ENCODE results near the gene MED22.

MED22 gene

DNA sequence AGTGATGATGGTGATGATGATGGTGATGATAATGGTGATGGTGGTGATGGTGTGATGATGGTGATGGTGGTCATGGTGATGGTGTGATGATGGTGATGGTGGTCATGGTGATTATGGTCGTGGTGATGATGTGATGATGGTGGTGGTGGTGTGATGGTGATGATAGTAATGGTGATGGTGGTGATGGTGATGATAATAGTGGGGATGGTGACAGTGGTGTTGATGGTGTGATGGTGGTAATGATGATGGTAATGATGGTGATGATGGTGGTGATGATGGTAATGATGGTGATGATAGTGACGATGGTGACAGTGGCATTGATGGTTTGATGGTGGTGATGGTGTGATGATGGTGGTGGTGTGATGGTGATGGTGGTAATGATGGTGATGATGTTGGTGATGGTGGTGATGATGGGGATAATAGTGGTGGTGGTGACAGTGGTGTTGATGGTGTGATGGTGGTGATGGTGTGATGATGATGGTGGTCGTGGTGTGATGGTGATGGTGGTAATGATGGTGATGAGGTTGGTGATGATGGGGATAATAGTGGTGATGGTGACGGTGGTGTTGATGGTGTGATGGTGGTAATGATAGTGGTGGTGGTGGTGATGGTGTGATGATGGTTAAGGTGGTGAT is 34.7 kb upstream of the MED22 start:
- TF ChIP-seq FOXM1 (IDR thresholded peaks at IDR 0.05; ENCODE audit: borderline replicate concordance, low read depth) = no peak
- TF ChIP-seq EP300 (IDR thresholded peaks at IDR 0.05; ENCODE audit: borderline replicate concordance) = no peak

DNA sequence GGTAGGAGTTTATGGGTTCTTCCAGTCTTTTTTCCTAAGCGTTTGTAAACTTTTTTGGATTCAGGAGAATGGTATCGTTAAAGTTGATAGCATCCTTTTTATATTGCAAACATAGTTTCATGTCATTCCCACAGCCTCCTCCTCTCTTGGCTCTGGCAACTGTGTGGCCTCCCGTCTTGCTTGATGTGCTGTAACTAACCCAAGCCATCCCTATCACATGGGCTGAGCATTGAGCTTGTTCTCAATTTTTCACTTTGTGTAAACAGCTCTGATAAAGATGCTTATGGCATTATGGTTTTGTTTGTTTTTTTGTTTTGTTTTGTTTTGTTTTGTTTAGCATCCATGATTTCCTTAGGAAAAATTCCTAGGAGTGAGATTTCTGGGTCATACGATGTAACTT is 32.8 kb upstream of the MED22 start:
- TF ChIP-seq CREB1 (IDR thresholded peaks at IDR 0.05; ENCODE audit: low read depth) = no peak
- no peak for TF ChIP-seq EP300 (IDR thresholded peaks at IDR 0.05; ENCODE audit: borderline replicate concordance)
- TF ChIP-seq EGR1 (IDR thresholded peaks at IDR 0.05) = no peak
- no peak for TF ChIP-seq NFIC (IDR thresholded peaks at IDR 0.05)
- TF ChIP-seq, protein P1, sequence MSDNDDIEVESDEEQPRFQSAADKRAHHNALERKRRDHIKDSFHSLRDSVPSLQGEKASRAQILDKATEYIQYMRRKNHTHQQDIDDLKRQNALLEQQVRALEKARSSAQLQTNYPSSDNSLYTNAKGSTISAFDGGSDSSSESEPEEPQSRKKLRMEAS (IDR thresholded peaks at IDR 0.05) = no peak
- no peak for TF ChIP-seq CEBPB (IDR thresholded peaks at IDR 0.05)
- no peak for TF ChIP-seq YY1 (IDR thresholded peaks at IDR 0.05; ENCODE audit: low read depth)
- no peak for TF ChIP-seq TAF1 (IDR thresholded peaks at IDR 0.05; ENCODE audit: low read depth)
- TF ChIP-seq, protein P2, sequence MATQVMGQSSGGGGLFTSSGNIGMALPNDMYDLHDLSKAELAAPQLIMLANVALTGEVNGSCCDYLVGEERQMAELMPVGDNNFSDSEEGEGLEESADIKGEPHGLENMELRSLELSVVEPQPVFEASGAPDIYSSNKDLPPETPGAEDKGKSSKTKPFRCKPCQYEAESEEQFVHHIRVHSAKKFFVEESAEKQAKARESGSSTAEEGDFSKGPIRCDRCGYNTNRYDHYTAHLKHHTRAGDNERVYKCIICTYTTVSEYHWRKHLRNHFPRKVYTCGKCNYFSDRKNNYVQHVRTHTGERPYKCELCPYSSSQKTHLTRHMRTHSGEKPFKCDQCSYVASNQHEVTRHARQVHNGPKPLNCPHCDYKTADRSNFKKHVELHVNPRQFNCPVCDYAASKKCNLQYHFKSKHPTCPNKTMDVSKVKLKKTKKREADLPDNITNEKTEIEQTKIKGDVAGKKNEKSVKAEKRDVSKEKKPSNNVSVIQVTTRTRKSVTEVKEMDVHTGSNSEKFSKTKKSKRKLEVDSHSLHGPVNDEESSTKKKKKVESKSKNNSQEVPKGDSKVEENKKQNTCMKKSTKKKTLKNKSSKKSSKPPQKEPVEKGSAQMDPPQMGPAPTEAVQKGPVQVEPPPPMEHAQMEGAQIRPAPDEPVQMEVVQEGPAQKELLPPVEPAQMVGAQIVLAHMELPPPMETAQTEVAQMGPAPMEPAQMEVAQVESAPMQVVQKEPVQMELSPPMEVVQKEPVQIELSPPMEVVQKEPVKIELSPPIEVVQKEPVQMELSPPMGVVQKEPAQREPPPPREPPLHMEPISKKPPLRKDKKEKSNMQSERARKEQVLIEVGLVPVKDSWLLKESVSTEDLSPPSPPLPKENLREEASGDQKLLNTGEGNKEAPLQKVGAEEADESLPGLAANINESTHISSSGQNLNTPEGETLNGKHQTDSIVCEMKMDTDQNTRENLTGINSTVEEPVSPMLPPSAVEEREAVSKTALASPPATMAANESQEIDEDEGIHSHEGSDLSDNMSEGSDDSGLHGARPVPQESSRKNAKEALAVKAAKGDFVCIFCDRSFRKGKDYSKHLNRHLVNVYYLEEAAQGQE (IDR thresholded peaks at IDR 0.05; ENCODE audit: low read depth) = no peak
- TF ChIP-seq, protein P3, sequence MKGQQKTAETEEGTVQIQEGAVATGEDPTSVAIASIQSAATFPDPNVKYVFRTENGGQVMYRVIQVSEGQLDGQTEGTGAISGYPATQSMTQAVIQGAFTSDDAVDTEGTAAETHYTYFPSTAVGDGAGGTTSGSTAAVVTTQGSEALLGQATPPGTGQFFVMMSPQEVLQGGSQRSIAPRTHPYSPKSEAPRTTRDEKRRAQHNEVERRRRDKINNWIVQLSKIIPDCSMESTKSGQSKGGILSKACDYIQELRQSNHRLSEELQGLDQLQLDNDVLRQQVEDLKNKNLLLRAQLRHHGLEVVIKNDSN (IDR thresholded peaks at IDR 0.05) = no peak
- TF ChIP-seq TCF12 (IDR thresholded peaks at IDR 0.05; ENCODE audit: low read depth) = no peak
- no peak for TF ChIP-seq ZBTB7A (IDR thresholded peaks at IDR 0.05; ENCODE audit: low read depth)
- no peak for TF ChIP-seq FOXM1 (IDR thresholded peaks at IDR 0.05; ENCODE audit: borderline replicate concordance, low read depth)
- TF ChIP-seq TEAD4 (IDR thresholded peaks at IDR 0.05) = no peak
- TF ChIP-seq RAD21 (IDR thresholded peaks at IDR 0.05; ENCODE audit: low read depth) = no peak

DNA sequence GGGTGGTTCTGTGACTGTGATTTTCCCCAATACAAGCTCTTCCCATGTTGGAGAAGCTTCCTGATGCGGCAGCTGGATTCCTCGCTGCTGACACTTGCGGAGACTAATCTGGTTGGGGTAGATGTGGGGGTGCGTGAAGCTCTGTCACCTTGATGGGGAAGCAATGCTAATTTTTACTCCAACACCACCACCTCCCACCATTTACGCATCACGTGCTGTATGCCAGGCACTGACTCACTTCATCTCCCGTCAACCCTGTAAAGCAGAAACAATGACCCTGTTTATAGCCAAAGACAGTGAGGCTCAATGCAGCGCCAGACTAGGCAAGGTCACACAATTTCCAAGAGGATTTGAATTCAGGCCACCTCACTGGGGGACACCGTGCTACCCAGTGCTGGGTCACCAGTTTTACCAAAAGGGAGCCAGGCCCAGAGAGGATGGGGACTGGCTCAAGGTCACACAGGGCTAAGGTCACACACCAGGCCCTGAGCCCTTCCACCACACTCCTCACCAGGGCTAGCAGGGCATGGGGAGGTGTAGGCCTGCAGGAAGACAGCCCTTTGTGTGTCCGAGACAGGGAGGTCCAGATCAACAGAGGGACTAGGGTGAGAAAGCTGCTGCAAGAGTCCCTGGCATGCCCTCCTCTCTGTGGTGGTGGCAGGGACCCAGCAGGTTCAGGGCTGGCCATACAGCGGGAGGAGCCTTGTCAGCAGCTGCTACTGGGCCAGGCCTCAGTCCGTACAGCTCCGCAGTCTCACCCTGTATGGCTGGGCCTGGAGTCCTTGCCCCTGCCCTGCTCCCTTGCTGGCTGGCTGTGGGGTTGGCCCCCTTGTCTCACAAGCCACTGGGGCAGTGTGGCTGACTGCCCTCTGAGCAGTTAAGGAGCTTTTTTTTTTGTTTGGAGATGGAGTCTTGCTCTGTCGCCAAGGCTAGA is 31.5 kb upstream of the MED22 start:
- TF ChIP-seq EP300 (IDR thresholded peaks at IDR 0.05; ENCODE audit: borderline replicate concordance) = no peak
- TF ChIP-seq, protein P1 (IDR thresholded peaks at IDR 0.05) = no peak
- TF ChIP-seq, protein P3 (IDR thresholded peaks at IDR 0.05) = peak; percentile 51; the same call in 1 of the 2 replicates
- TF ChIP-seq TEAD4 (IDR thresholded peaks at IDR 0.05) = no peak
- TF ChIP-seq YY1 (IDR thresholded peaks at IDR 0.05; ENCODE audit: low read depth) = no peak

DNA sequence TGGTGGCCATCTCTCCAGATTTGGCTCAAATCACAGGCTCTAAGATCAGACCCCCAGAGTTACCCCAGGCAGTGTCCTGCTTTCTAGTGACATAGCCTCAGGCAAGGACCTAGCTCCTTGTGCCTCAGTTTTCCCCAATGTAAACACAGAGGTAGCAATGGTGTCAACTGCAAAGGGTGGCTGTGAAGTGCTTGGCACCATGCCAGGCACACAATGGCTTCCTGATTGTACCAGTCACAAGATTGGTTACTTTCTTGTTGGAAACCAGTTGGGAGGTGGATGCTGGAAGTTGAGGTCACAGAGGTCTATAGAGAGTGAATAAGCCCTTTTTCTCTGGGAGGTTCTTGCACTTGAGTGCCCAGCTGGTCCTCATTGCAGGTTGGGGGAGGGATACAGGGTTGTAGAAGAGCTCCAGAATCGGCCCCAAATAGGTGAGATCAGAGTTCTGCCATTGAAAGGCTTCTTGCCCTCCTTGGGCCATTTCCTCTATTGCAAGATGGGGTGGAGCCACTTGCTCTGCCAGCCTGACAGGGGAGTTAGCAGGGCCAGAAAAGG is 30.6 kb upstream of the MED22 start:
- peak; percentile 65 for TF ChIP-seq NFIC (IDR thresholded peaks at IDR 0.05)
- no peak for TF ChIP-seq CEBPB (IDR thresholded peaks at IDR 0.05)

DNA sequence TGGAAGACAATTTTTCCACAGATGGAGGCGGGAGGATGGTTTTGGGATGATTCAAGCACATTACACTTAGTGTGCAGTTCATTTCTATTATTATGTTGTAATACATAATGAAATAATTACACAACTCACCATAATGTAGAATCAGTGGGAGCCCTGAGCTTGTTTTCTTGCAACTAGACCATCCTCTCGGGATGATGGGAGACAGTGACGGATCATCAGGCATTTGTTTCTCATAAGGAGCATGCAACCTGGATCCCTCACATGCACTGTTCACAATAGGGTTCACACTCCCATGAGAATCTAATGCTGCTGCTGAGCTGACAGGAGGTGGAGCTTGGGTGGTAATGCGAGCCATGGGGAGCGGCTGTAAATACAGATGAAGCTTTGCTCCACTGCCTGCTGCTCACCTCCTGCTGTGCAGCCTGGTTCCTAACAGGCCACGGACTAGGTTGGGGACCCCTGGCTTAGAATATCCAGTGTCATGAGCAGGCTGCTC is 29.8 kb upstream of the MED22 start:
- TF ChIP-seq TAF1 (IDR thresholded peaks at IDR 0.05; ENCODE audit: low read depth) = no peak
- TF ChIP-seq, protein P1 (IDR thresholded peaks at IDR 0.05) = peak; percentile 52
- 0 out of 2 replicates have a peak, but pooled peaks have one; percentile 39 for TF ChIP-seq ZBTB7A (IDR thresholded peaks at IDR 0.05; ENCODE audit: low read depth)
- no peak for TF ChIP-seq CEBPB (IDR thresholded peaks at IDR 0.05)

DNA sequence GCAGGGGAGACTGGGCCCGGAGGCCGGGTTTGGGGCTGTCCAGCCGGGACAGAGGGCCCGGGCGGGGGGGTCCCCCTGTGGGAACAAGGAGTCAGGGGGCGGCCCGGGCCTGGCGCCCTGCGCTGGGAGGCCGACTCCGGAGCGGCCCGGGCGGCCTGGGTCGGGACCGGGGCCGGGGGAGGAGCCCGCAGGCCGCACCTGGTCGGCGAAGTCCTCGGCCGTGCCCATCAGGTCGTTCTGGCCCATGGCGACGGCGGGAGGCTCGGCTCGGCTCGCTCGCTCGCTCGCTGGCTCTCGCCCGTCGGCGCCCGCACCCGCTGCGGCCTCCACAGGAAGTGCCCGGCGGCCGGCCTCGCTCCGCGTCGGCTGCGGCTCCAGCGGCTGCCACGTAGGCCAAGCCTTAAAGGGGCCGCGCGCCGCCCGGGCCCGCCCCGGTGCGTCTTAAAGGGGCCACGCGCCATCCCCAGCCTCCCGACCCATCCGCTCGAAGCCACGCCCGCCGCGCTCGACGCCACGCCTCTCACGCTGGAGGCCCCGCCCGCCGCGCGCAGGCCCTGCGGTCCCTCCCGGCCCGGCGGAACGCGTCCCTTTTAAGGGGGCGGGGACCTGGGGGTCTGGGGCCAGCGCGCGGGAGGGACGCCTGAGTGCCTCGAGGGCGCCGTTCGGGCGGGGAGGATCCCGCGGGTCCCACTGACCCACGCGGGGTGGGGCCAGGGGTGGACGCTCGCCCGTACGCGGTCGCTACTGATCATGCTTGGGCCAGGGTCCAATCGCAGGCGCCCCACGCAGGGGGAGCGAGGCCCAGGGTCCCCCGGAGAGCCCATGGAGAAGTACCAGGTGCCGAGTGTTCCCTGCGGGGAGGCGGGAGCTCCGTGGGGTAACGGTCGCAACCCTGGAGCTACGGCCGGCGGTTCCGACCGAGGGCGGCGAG is 28.1 kb upstream of the MED22 start, which contains the start of the genes STKLD1 and SURF4:
STKLD1 (plus strand) TSS at position 643 of the 931 bp plus-strand sequence; CDS start at position 751, 108 bp downstream.
SURF4 (minus strand) TSS at position 337 of the 931 bp plus-strand sequence; CDS start at position 246, 91 bp downstream.
- TF ChIP-seq TAF1 (IDR thresholded peaks at IDR 0.05; ENCODE audit: low read depth) (peak; percentile 80), EP300 (IDR thresholded peaks at IDR 0.05; ENCODE audit: borderline replicate concordance) (0 out of 2 replicates have a peak, but pooled peaks have one; percentile 9), FOXM1 (IDR thresholded peaks at IDR 0.05; ENCODE audit: borderline replicate concordance, low read depth) (no peak), YY1 (IDR thresholded peaks at IDR 0.05; ENCODE audit: low read depth) (no peak; the same call in none of the 2 replicates), TCF12 (IDR thresholded peaks at IDR 0.05; ENCODE audit: low read depth) (no peak), RAD21 (IDR thresholded peaks at IDR 0.05; ENCODE audit: low read depth) (no peak), TEAD4 (IDR thresholded peaks at IDR 0.05) (no peak), EGR1 (IDR thresholded peaks at IDR 0.05) (no peak), NFIC (IDR thresholded peaks at IDR 0.05) (no peak), CEBPB (IDR thresholded peaks at IDR 0.05) (no peak), CREB1 (IDR thresholded peaks at IDR 0.05; ENCODE audit: low read depth) (no peak), ZBTB7A (IDR thresholded peaks at IDR 0.05; ENCODE audit: low read depth) (peak; percentile 78; the same call in 1 of the 2 replicates)
- TF ChIP-seq, protein P1 (IDR thresholded peaks at IDR 0.05) = peak; percentile 85
- TF ChIP-seq, protein P3 (IDR thresholded peaks at IDR 0.05) = peak; percentile 10; the same call in 1 of the 2 replicates
- TF ChIP-seq, protein P2 (IDR thresholded peaks at IDR 0.05; ENCODE audit: low read depth) = no peak; the same call in 1 of the 2 replicates
